ENCODE measurements around the gene KIAA0930. TPM values are rescaled to one million over a fixed set of nuclear protein-coding genes. Genes with fewer than 3 reads are reported as not detected.
"Not testable (repeated sequence)": the region's sequence is repeated elsewhere in the genome, so short reads cannot be mapped to it uniquely, and the experiment has no call there.

Gene KIAA0930
- 10 to 100 TPM; 16.1 to 48.8 (median 21.6) TPM for total RNA-seq

DNA sequence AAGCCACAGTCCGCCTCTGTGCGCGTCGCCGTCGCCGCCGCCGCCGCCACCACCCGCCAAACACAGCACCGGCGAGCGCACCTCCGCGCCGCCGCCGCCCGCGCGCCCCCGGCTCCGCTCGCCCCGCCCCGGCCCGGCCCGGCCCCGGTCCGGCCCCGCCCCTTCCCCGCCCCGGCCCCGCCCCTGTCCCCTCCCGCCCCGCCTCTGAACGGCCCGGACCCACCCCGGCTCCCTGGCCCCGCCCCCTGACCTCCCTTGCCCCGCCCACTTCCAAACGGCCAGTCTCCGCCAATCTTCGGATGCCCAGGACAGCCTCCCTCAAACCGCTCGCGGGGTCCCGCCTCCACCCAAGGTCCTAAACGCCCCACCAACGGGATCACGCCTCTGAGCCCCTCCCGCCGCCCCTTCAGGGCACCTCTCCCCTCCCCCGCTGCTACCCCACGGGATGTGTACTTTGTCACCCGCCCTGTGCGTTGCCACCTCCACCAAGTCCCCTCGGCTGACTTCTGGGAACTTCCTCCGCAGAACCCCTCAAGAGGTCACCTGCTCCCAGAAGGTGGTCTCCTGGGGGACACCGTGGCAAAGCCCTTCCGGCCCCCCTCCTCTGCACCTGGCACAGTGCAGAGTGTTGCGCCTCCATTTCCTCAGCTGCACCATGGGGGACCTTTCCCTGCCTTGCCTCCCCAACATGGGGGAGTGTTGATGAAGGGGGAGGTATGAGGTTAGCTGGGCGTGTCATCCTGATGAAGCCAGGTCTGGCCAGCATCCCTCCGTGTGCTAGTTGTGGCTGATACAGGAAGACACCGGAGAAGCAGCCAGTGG is at the start of gene KIAA0930:
TSS of gene KIAA0930 (minus strand) at position 85 of the 822 bp plus-strand sequence. CDS start 191 bp downstream, outside the sequence.
- in situ Hi-C loops (cut with MboI; ENCODE audit: low pct_unique_long_range_greater_than_20kb in 2 of 9, low sequenced_read_pairs in 9 of 9, unreplicated experiment in 9 of 9) = no loop called here

DNA sequence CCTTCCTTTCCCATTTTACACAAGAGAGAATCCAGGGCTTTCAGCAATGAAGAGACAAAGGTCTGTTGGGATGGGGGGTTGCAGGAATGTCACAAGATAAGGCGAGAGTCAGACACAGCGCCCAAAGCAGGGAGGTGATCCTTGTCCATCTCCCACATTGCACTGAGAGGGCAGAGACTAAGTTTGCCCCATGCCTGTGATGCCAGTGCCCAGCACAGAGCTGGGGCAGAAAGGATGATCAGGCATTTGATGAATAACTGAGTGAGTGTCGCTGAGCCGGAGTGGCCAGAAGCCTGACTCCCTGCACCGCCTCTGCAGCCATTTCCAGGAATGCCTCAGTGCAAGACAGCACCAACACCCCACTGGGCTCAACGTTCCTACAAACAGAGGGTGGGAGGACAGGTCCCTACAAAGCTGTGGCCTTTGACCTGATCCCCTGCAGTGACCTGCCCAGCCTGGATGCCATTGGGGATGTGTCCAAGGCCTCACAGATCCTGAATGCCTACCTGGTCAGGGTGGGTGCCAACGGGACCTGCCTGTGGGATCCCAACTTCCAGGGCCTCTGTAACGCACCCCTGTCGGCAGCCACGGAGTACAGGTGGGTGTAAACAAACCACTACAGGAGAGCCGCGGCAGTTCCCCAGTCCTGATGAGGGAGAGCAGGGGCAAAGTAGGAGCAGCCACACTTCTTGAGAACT is 46.3 kb upstream of the KIAA0930 start:
- no peak overlapping the region for H3K4me3 ChIP-seq
- in situ Hi-C loops (cut with MboI; ENCODE audit: low pct_unique_long_range_greater_than_20kb in 2 of 9, low sequenced_read_pairs in 9 of 9, unreplicated experiment in 9 of 9) = loop anchor here in 3 of 9 experiments (25.0 kb wide), 2 partner anchors 250 to 275 kb away; no protein-coding TSS in a partner anchor
- WGBS, 10 experiments = 26 to 100% (median 88%) methylated on average over 1 to 5 of the region's 12 CpGs; no CpG with 5 or more reads in 2 of the 10 experiments
- ATAC-seq (replicated peaks in 6 of 8) = no peak
- peaks cover 14 to 20% of the 10 kb centered on the region in 2 donors for H3K4me1 ChIP-seq (replicated peaks in 1 of 2)
- H3K27ac ChIP-seq = no peak overlapping the region

More for the DNA sequence above, at the start of gene KIAA0930:
- 10 to 83% (median 31%) methylated on average over 1 to 7 of the region's 66 CpGs; no CpG with 5 or more reads in 6 of the 10 experiments for WGBS, 10 experiments
- H3K4me1 ChIP-seq (replicated peaks in 1 of 2) = peaks cover 19 to 22% of the 10 kb centered on the region in 2 donors
- ATAC-seq (replicated peaks in 6 of 8) = peak in 7 of 8 experiments; percentile 39 to 73 (median 66)
- peak within 1 kb of the TSS; percentile 27 to 35 for H3K27ac ChIP-seq
- peak within 1 kb of the TSS; percentile 44 to 85 (median 62) for H3K4me3 ChIP-seq

DNA sequence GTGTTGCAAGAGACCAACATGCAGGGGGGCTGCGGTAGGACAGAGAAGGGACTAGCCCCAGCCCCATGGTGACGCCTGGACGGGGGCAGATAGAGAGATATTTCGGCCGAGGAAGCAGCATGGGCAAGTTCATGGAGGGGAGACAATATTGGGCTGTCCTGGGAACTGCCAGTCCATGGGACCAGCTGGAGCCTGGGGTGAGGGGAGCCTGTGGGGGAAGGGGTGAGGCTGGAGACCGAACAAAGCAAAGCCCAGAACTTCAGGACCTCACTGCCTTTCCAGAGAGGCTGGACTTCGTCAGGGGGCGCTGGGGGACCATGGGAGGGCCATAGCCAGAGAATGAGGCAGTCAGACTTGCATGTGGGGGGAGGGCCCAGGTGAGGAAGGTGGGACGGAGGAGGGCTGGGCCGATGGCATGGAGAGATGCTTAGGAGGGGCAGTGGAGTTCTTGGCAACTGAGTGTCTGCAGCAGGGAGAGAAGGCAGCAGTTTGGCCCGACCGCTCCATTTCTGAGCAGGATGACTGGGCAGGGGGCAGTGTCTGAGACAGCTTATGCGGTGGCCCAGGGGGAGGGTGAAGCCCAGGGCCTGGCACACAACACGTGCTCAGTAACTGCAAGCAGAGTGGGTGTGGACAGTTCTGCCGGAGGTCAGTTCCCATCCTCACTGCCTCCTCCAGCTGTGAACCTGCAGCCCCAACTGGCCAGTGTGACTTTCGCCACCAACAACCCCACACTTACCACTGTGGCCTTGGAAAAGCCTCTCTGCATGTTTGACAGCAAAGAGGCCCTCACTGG is 44.8 kb upstream of the KIAA0930 start:
- ATAC-seq (replicated peaks in 6 of 8) = peak; percentile 9 to 63 (median 56)
- H3K4me1 ChIP-seq (replicated peaks in 1 of 2) = peaks cover 8 to 14% of the 10 kb centered on the region in 2 donors
- in situ Hi-C loops (cut with MboI; ENCODE audit: low pct_unique_long_range_greater_than_20kb in 2 of 9, low sequenced_read_pairs in 9 of 9, unreplicated experiment in 9 of 9) = loop anchor here in 3 of 9 experiments (25.0 kb wide), 2 partner anchors 252 to 277 kb away; no protein-coding TSS in a partner anchor
- peak overlapping the region in 2 of 5 donors; percentile 12 to 25 for H3K4me3 ChIP-seq
- no peak overlapping the region for H3K27ac ChIP-seq
- WGBS, 10 experiments = 0 to 60% (median 21%) methylated on average over 1 to 4 of the region's 16 CpGs; no CpG with 5 or more reads in 6 of the 10 experiments

DNA sequence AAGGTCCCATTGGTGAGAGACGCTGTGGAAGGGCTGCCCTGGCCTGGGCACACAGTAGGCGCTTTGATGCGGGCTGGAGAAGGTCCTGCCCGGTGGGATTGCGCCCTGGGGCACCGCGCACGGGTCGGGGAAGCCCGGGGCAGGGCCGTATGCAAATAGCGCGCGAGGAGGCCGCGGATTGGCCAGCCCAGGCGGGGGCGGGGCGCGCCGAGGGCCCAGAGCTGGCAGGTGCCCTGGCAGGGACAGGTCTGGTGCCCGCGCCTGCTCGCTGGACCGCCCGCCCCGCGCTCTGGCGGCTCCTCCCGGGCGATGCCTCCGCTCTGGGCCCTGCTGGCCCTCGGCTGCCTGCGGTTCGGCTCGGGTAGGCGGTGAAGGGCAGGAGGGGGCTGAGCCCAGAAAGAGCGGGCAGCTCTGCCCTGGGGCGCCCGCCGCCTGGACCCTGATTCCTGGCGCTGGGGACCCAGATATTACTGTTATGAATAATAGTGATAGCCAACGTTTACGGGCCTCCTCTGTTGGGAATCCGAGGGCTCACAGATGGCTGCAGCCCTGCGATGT is 44.1 kb upstream of the KIAA0930 start, which contains the start of gene UPK3A:
TSS of gene UPK3A (plus strand) at position 245 of the 558 bp plus-strand sequence. CDS start at position 310, 65 bp downstream.
- no peak within 1 kb of the TSS for H3K27ac ChIP-seq
- H3K4me3 ChIP-seq = peak within 1 kb of the TSS; percentile 12 to 25 (median 13)
- H3K4me1 ChIP-seq (replicated peaks in 1 of 2) = peaks cover 3 to 10% of the 10 kb centered on the region in 2 donors
- in situ Hi-C loops (cut with MboI; ENCODE audit: low pct_unique_long_range_greater_than_20kb in 2 of 9, low sequenced_read_pairs in 9 of 9, unreplicated experiment in 9 of 9) = loop anchor here in 3 of 9 experiments (25.0 kb wide), 2 partner anchors 253 to 278 kb away; no protein-coding TSS in a partner anchor
- peak; percentile 67 to 95 (median 85) for ATAC-seq (replicated peaks in 6 of 8)
- WGBS, 10 experiments = 0 to 25% (median 3%) methylated on average over 1 to 8 of the region's 46 CpGs; no CpG with 5 or more reads in 5 of the 10 experiments

DNA sequence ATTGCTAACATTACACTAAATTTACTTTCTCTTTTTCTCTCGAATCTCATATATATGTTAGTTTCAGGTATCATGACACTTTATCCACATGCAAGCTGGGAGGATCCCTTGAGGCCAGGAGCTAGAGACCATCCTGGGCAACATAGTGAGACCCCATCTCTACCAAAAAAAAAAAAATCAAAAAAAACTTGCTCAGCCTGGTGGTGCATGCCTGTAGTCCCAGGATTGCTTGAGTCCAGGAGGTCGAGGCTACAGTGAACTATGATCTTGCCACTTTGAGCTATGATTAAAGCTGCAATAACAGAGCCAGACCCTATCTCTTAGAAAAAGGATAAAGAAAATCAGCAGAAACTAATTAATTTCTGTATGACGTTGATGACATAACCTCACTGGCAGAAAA is 40.3 kb upstream of the KIAA0930 start:
- Histone ChIP-seq H3K4me3 (no peak overlapping the region), H3K4me1 (replicated peaks in 1 of 2) (peaks cover 3 to 12% of the 10 kb centered on the region in 2 donors), H3K27ac (no peak overlapping the region)
- no peak for ATAC-seq (replicated peaks in 6 of 8)
- in situ Hi-C loops (cut with MboI; ENCODE audit: low pct_unique_long_range_greater_than_20kb in 2 of 9, low sequenced_read_pairs in 9 of 9, unreplicated experiment in 9 of 9) = loop anchor here in 3 of 9 experiments (25.0 kb wide), 2 partner anchors 256 to 281 kb away; no protein-coding TSS in a partner anchor
- 8 to 100% (median 58%) methylated on average over 1 to 3 of the region's 3 CpGs for WGBS, 10 experiments

DNA sequence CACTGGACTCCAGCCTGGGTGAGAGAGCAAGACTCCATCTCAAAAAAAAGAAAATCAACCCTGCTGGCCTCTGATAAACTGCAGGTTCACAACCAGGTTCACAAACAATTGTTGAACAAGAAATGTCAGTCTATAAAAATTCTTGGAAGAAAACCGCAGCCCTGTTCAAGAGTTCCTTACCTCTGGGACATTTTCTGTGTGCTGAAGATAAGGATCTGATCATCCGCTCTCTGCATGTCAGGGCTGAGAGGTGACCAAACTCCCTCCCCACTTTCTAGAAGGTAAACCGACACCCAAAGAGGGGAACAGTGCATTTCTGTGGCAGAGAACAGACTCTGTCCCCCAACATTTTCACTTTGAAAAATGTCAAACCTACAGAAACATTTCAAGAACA is 39.9 kb upstream of the KIAA0930 start:
- Histone ChIP-seq H3K4me1 (replicated peaks in 1 of 2) (peaks cover 3 to 12% of the 10 kb centered on the region in 2 donors), H3K27ac (no peak overlapping the region), H3K4me3 (no peak overlapping the region)
- ATAC-seq (replicated peaks in 6 of 8) = no peak
- 52 to 100% (median 89%) methylated on average over 1 to 3 of the region's 3 CpGs; no CpG with 5 or more reads in 2 of the 10 experiments for WGBS, 10 experiments
- in situ Hi-C loops (cut with MboI; ENCODE audit: low pct_unique_long_range_greater_than_20kb in 2 of 9, low sequenced_read_pairs in 9 of 9, unreplicated experiment in 9 of 9) = loop anchor here in 3 of 9 experiments (25.0 kb wide), 2 partner anchors 257 to 282 kb away; no protein-coding TSS in a partner anchor

DNA sequence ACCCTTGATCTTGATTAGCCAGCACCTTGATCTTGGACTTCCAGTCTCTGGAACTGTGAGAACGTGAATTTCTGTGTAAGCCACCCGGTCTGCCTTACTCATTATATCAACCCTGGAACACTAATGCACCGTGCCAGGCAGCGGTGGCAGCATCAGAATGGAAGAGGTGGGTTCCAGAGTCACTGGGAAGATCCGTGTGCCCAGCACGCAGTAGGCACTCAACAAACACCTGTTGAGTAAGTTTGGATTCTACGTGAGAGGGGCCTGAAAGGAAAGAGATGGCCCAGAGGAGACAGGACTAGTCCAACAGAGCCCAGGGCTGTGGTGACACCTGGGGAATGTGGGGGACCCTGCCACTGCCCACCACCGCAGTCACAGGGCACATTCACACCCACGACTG is 37.4 kb upstream of the KIAA0930 start:
- Histone ChIP-seq H3K4me1 (replicated peaks in 1 of 2) (peaks cover 0 to 2% of the 10 kb centered on the region in 2 donors), H3K4me3 (no peak overlapping the region), H3K27ac (no peak overlapping the region)
- ATAC-seq (replicated peaks in 6 of 8) = no peak
- in situ Hi-C loops (cut with MboI; ENCODE audit: low pct_unique_long_range_greater_than_20kb in 2 of 9, low sequenced_read_pairs in 9 of 9, unreplicated experiment in 9 of 9) = loop anchor here in 3 of 9 experiments (25.0 kb wide), 2 partner anchors 259 to 284 kb away; no protein-coding TSS in a partner anchor
- WGBS, 10 experiments = 38 to 100% (median 88%) methylated on average over 1 to 3 of the region's 9 CpGs; no CpG with 5 or more reads in 4 of the 10 experiments

DNA sequence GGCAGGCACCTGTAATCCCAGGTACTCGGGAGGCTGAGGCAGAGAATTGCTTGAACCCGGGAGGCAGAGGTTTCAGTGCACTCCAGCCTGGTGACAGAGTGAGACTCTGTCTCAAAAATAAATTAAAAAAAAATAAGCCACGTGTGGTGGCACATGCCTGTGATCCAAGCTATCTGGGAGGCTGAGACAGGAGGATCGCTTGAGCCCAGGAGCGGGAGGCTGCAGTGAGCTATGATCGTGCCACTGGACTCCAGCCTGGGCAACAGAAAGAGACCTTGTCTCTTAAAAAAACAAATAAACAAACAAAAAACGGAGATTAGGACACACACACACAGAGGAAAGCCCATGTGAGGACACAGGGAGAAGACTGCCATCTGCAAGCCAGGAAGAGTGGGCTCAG is 37.0 kb upstream of the KIAA0930 start:
- 62 to 88% (median 72%) methylated on average over 2 to 7 of the region's 7 CpGs for WGBS, 10 experiments
- ATAC-seq (replicated peaks in 6 of 8); H3K4me3 ChIP-seq; H3K4me1 ChIP-seq (replicated peaks in 1 of 2); H3K27ac ChIP-seq: not testable (repeated sequence)
- in situ Hi-C loops (cut with MboI; ENCODE audit: low pct_unique_long_range_greater_than_20kb in 2 of 9, low sequenced_read_pairs in 9 of 9, unreplicated experiment in 9 of 9) = loop anchor here in 3 of 9 experiments (25.0 kb wide), 2 partner anchors 260 to 285 kb away; no protein-coding TSS in a partner anchor

DNA sequence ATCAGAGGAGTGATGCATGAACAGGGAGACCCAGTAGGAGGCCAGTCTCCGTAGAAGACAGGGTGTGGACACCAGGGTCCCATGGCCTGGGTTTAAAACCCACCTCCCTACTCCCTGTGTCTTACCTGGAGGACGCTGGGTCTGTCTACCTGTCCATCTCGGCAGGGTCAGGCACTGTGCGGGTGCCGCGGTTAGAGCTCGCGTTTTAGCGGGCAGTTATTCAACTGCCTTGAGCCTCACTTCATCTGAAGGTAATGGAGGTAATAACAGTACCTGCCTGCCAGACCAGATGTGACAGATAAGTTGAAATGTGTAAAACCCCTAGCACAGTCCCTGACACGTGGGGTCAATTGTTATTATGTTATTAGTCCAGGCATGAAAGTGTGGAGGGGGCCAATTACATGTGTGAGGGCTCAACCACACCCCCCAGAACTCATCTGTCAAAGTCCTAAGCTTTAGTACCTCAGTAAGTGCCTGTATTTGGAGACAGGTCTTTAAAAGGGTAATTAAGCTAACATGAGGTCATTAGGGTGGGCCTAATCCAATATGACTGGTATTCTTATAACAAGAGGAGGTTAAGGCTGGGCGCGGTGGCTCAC is 35.9 kb upstream of the KIAA0930 start:
- Histone ChIP-seq H3K27ac (no peak overlapping the region), H3K4me1 (replicated peaks in 1 of 2) (peaks cover 0 to 2% of the 10 kb centered on the region in 2 donors), H3K4me3 (no peak overlapping the region)
- in situ Hi-C loops (cut with MboI; ENCODE audit: low pct_unique_long_range_greater_than_20kb in 2 of 9, low sequenced_read_pairs in 9 of 9, unreplicated experiment in 9 of 9) = loop anchor here in 3 of 9 experiments (25.0 kb wide), 2 partner anchors 261 to 286 kb away; no protein-coding TSS in a partner anchor
- ATAC-seq (replicated peaks in 6 of 8) = no peak
- 53 to 100% (median 82%) methylated on average over 1 to 9 of the region's 12 CpGs; no CpG with 5 or more reads in 2 of the 10 experiments for WGBS, 10 experiments

DNA sequence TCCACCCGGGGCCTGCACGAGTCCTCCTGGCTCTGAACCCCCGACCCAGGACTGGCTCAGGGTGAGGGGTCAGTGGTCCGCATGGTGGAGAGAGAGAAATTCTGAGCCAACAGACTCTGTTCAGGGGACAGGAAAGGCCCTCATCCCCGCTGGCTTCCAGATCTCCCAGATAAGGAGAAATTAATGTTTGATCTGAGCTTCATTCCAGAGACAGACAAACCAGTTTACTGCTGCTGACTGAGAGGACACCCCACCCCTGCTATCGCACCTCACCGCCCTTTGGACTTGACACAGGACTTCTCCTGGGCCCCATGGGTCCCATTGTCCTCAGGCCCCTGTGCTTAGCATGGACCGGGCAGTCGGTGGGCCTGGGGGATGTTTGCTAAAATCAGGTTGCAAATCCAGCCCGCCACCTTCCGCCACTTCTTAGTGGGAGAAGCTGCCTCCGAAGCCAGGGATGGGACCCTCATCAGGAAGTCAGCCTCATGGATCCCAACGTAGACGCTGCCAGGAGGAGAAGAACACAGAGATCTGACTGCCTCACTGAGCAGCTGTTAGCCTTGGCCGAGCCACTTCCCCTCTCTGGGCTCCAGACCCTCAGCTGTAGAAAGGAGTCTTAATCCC is 32.9 kb upstream of the KIAA0930 start:
- Histone ChIP-seq H3K27ac (no peak overlapping the region), H3K4me3 (no peak overlapping the region), H3K4me1 (replicated peaks in 1 of 2) (peaks cover 2 to 3% of the 10 kb centered on the region in 2 donors)
- in situ Hi-C loops (cut with MboI; ENCODE audit: low pct_unique_long_range_greater_than_20kb in 2 of 9, low sequenced_read_pairs in 9 of 9, unreplicated experiment in 9 of 9) = loop anchor here in 6 of 9 experiments (25.0 kb wide), 4 partner anchors 161 to 289 kb away; no protein-coding TSS in a partner anchor
- WGBS, 10 experiments = 76 to 100% (median 92%) methylated on average over 1 to 9 of the region's 15 CpGs; no CpG with 5 or more reads in 4 of the 10 experiments
- ATAC-seq (replicated peaks in 6 of 8) = no peak

DNA sequence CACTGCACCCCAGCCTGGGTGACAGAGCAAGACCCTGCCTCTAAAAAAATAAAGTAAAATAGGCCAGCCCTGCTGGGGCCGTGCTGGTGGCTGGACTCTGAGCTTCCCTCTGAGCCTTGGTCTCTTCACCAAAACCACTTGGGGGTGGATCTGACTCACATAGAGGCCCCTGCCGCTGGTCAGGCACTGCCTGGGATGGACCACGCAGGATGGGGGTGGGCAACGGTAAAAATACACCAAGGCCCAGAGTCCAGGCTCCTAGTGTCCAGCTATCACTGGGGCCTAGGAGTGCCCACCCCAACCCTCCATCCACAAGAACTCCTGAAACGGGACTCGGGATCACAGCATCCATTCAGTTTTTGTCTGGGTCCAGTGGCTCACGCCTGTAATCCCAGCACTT is 31.8 kb upstream of the KIAA0930 start:
- in situ Hi-C loops (cut with MboI; ENCODE audit: low pct_unique_long_range_greater_than_20kb in 2 of 9, low sequenced_read_pairs in 9 of 9, unreplicated experiment in 9 of 9) = loop anchor here in 6 of 9 experiments (25.0 kb wide), 4 partner anchors 160 to 290 kb away; no protein-coding TSS in a partner anchor
- Histone ChIP-seq H3K4me1 (replicated peaks in 1 of 2) (peaks cover 2 to 3% of the 10 kb centered on the region in 2 donors), H3K27ac (no peak overlapping the region), H3K4me3 (no peak overlapping the region)
- 60 to 100% (median 87%) methylated on average over 2 to 3 of the region's 7 CpGs; no CpG with 5 or more reads in 5 of the 10 experiments for WGBS, 10 experiments
- ATAC-seq (replicated peaks in 6 of 8) = no peak

Data from motor neuron (in vitro differentiated cells).